Left renal pelvis (tissue), 4 donors: ENCODE data around the gene MTMR10. TPM values are rescaled to one million over a fixed set of nuclear protein-coding genes. Genes with fewer than 3 reads are reported as not detected.

Experiments used
- DNase-seq, 4 donors: peaks; one replicate each; pipeline ENCODE4 v3.0.0-alpha.2; 2013; ENCODE audit warnings: low read depth in 4 of 4, low spot score in 3 of 4
- polyA plus RNA-seq, 4 donors: library from polyadenylated mRNA; unstranded; fragments of 120-200 nt; gene quantifications; one replicate each; pipeline ENCODE4 v1.2.1, GENCODE V29; 2013; ENCODE audit not compliant: insufficient read length in 4 of 4

MTMR10 gene
- polyA plus RNA-seq, 4 donors, result 28.9 to 71.6 (median 58.7) TPM

DNA sequence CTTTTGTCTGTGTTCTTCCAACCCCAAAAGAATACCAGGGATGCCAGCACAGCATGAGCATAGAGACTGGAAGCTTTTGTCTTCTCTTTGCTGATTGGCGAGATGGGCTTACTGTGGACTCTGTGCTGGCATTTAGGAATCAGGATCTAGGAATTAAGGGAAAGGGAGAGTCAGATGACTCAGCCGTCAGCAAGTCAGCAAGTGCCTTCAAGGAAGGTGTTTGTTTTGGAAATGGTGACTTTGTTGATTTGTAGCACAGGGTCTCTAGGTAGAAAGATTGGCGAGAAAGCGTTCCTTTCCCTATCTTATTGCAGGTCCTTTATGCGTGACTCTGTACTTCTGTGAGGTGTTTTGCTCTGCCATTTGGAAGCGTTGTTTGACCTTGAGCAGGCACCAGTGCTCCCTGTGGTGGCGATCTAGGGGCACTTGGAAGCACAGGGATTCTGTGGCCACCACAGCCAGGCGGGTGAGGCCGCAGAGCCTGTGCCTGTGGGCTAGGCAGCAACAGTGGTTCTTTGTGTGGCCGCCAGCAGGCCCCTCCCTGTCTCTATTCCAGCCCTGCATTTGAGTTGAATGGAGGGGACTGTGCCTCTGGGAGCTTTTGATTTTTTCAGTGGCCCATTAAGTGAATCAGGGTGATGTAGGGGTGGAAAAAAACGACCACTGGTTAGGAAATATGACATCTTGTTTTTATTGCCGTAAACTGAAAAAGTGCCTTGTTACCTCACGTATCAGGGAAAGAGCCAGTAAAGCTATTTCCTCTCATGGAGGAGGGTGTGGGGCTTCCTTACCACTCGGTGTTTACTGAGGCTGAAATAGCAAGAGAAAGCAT lies 68.7 kb downstream of the MTMR10 start:
- DNase-seq, result no peak

DNA sequence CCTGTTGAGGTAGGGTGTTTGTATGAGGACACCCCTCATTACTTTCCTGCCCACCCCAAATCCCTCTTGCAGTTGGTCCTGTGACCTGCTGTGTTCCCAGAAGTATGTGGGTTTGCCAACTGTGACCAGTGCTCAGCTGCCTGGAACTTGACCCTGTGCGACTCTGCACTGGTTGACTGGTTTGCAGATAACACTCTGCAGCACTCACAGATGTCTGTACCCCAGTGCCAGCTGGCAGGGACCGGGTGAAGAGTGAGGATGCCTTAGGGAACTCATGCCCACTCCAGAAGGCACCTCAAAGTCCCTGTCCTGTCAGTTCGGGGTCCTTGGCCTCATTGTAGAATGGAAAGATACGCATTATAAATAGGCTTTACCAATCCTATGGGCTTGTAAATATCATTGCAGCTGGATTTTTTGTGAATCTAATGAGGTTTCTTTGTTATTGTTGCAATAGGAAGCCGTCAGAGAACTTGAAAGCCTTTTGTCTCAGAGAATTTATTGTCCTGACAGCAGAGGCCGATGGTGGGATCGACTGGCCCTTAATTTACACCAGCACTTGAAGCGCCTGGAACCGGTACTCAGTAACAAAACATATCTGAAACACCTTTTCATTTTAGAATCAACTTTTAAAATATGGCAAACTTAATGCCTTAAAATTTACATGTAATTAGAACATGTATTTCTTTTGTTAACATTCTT lies 69.5 kb downstream of the MTMR10 start:
- no peak for DNase-seq

DNA sequence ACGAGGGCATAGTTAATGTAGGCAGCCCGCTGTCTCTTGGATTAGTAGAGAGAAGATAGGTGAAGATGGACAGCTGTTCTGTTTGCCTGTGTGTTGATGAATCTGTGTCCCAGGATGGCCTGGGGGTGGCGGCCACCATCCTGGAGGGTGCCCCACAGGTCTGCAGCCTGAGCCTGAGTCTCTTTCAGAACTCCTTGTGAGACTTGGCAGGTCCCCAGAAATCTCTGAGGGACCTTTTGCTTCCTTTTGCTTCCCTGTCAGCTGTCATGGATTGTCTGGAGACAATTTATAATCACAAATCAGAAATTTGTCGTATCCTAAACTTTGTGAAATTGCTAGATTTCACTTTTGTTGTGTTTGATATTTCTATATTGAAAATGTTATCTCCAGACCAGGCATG lies 70.3 kb downstream of the MTMR10 start:
- no peak for DNase-seq

DNA sequence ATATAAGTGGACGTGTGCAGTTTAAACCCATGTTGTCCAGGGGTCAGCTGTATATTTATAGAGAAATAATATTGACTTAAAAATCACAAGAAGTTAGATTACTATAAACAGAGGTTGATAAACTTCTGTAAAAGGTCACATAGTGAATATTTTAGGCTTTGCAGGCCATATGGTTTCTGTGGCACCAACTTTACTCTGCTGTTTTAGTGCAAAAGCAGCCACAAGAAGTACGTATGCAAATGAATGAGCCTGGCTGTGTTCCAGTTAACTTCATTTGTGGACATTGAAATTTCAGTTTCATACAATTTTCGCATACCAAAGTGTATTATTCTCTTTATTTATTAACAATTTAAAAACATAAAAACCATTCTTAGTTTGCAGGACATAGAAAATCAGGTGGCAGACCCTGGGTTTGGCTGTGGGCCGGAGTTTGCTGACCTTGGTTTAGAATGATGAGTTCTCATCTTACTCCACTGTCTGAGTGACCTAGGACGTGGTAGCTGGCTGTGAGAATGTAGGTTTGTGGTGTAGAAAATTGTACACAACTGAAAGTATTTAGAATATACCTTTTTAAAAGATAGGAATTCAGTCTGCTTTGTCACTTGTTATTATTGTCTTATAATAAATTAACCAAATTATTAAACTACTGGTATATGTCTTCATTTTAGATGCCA lies 71.4 kb downstream of the MTMR10 start:
- DNase-seq, result no peak

DNA sequence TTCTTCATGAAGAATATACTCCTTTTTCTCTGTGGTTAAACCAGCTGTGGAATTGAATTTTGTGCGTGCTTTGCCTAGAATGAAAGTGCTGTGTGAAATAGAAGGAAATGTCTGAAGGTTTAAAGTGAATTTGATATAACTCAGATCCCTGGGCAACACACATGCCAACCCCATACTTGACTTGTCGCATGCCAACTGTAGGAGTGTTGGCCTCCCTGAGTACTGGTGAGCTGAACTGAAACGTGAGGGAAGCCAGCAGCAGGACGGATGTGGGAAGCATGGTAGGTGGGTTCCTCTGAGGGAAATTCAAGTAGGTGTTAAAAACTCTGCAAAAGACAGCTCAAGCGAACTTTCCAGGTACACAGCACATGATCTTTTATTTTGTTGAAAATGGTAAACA lies 73.1 kb downstream of the MTMR10 start:
- no peak for DNase-seq

DNA sequence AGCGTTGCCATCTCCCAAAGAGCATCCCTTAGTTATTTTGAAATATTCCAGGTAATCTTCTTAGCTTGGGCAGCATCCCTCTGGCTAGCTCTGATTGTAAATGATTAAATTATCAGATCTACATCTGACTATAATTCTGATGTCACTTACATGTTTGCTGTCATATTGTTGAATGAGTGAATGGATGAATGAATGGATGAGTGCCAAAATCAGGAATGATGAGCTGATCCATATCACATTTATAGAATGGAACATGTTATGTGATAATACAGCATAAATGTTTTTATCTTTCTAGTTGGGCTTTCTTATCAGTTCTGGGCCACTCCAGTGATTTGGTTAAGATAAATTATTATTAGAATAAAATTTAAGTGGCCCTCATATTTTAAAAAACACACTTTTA lies 73.8 kb downstream of the MTMR10 start:
- no peak for DNase-seq

DNA sequence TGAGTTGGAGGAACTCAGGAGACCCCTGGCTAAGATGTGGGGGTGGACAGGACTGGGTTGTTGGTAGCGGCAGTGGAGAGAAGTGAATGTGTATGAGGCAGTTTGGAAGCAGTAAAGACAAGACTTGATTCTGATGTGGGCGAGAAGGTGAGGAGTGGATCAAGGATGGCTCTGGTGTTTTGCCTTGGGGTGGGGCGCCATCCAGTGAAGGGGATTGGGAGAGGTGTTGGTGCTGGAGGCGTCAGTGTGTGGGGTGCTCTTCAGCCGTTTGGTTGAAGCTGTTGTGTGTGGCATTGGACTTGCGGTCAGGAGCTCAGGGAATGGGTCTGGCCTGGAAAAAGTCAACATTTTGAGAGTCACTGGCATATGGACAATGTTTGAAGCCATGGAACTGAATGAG lies 74.4 kb downstream of the MTMR10 start:
- DNase-seq, result no peak

DNA sequence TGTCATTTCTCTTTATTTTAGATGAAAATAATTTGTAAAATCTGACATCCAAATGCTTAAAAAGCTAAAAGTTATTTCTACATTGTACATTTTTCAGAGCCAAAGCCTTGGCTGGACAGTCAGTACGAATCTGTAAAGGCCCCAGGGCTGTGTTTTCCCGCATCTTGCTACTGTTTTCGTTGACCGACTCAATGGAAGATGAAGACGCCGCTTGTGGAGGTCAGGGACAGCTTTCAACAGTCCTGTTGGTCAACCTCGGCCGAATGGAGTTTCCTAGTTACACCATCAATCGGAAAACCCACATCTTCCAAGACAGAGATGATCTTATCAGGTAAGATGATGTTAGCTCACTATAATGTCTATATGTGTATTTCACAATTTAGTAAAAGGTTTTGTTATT lies 77.7 kb downstream of the MTMR10 start:
- no peak for DNase-seq

DNA sequence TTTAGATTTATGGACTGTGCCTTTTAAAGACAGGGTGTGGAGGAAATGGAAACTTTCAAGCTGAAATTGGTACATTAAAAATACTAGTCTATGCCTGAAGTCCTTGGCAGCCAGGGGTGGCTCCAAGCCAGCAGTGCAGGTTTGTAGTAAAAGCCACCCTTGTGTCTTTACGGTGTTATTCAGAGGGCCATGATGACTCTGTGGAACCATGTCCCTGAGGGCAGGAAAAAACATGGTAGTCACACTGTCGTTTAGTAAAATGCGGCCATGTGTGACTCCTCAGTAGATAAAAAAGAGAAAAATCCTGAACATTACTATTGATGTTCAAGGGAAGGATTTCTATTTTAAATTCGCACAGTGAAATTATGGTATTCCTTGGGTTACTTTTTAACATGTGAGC lies 85.1 kb downstream of the MTMR10 start:
- no peak for DNase-seq

DNA sequence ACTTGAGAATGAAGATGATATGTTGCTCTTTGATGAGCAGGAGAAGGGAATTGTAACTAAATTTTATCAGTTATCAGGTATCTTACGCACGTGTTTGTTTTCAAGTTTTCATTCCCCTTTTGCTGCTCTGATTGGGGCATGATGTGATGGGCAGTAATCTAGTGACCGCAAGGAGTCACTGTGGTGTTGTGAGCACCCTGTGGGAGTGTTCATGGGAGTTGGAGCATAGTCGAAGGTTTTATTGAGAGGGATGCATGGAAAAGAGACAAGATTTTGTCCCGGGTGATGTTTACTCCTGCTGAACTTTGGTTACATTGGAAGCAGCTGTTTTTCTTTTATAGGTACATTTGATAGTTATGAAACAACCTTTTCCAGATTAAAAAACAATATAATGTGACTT lies 85.6 kb downstream of the MTMR10 start:
- DNase-seq, result no peak

DNA sequence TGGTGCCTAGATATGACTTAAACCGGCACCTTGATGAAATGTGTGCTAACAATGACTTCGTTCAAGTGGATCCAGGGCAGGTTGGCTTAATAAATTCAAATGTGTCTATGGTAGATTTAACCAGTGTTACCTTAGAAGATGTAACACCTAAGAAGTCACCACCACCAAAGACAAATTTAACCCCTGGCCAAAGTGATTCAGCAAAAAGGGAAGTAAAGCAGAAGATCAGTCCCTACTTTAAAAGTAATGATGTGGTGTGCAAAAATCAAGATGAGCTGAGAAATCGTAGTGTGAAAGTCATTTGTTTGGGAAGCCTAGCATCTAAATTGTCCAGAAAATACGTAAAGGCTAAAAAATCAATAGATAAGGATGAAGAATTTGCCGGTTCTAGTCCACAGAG lies 86.6 kb downstream of the MTMR10 start:
- DNase-seq, result no peak

DNA sequence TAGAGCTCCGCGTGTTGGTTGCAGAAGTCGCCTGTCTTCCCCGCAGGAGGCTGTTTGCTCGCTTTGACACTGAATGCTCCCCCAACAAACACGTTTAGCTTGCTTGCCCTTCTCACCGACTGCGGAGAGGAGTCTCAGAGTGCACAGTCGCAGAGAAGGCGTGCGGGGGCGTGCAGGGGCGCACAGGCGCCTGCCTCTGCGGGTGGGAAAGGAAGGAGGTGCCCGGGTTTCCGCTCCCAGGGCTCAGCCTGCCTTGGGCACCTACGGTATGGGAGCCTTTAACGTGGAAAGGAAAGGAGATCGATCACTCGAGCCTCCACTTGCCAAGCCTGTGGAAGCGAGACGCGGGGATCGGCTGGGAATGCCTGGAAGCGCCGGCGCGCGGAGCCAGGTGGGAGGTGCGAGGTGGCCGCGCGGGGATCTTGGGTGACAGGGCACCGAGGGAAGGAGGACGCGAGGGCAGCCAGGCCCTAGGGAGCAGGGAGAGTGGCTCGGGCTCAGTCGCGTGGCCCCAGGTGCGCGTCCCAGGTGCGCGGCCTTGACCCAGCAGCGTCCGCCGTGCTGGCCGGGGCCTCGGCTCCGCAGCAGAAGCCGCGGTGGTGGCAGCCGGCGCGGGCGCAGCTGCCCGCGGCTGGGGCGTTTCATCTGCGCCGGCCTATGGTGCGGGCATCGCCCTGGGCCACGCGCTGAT lies 87.8 kb downstream of the MTMR10 start, which contains the start of gene FAN1:
FAN1 (plus strand) TSS at position 419 of the 691 bp plus-strand sequence. CDS start 749 bp downstream, outside the sequence.
- peak; percentile 64 to 80 (median 72) for DNase-seq

DNA sequence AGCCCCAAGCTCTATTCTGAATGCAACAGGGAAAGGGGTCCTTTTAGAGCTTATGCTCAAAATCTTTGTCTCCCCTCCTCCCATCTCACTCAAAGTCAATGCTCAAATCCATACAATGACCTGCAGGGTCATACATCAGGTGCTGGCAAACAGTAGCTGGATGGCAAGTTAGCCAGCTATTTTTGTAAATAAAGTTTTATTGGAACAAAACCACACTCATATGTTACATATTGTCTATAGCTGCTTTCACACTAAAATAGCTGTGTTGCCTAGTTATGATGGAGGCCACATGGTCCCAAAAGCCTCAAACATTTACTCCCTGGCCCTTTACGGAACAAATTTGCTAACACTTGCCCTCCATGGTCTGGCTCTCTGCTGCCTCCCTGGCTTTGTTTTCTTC lies 89.5 kb downstream of the MTMR10 start:
- no peak for DNase-seq

DNA sequence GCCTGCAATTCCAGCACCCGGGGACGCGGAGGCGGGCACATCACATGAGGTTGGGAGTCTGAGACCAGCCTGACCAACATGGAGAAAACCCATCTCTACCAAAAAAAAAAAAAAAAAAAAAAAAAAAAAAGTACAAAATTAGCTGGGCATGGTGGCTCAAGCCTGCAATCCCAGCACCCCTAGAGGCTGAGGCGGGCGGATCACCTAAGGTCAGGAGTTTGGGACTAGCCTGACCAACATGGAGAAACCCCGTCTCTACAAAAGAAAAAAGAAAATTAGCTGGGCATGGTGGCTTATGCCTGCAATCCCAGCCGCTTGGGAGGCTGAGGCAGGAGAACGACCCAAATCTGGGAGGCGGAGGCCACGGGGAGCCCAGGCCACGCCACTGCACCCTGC lies 95.2 kb downstream of the MTMR10 start:
- DNase-seq, result no peak

DNA sequence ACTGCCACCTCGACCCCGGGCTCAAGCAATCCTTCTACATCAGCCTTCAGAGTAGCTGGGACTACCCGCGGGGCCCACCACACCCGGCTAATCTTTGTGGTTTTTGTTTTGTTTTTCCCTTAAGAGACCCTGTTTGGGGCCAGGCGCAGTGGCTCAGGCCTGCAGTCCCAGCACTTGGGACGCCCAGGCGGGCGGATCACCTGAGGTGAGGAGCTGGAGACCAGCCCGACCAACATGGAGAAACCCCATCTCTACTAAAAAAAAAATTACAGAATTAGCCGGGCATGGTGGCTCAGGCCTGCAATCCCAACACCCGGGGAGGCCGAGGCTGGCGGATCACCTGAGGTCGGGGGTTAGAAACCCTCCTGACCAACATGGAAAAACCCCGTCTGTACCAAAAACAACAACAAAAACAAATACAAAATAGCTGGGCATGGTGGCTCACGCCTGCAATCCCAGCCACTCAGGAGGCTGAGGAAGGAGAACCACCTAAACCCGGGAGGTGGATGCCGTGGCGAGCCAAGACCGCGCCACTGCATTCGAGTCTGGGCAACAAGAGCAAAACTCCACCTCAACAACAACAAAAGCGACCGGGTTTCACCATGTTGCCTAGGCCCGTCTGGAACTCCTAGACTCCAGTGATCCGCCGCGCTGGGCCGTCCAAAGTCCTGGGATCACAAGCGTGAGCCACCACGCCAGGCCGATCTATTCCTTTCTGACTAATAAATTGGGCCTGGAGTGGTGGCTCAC lies 95.8 kb downstream of the MTMR10 start:
- no peak for DNase-seq

DNA sequence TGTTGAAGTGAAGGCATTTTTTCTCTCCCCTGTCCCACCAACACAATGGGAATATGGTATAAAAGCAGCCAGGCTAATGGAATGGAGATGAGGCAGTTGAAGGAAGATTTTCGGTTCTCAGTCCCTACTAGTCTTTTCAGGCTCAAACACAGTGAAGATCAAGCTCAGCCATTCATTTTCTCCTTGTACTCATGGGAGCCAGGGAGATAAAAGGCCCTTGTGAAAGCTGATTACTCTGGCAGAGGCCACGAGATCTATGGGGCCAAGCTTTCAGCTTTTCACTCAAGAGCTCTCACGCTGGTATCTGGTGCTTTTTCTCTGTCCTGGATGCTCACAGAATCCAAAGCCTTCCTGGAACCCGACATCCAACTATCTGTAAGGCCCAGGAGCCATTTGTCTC lies 102.2 kb downstream of the MTMR10 start:
- DNase-seq, result no peak
